IPS-20b (cell line): ENCODE data around the gene POU3F1.

ENCODE experiments used
- H3K27ac ChIP-seq: one replicate; pipeline ENCODE4 v1.5.1; 2013; ENCODE audit warnings: low read length
- H3K27me3 ChIP-seq: 2 replicates; pipeline ENCODE4 v1.6.1; 2013; ENCODE audit warnings: mild to moderate bottlenecking, low read length, inconsistent platforms; ENCODE audit not compliant: insufficient read depth
- H3K36me3 ChIP-seq: 2 replicates; pipeline ENCODE4 v1.6.1; 2013; ENCODE audit warnings: low read depth, mild to moderate bottlenecking, inconsistent platforms, low read length, moderate library complexity; ENCODE audit not compliant: insufficient read depth
- H3K4me1 ChIP-seq: 2 replicates; pipeline ENCODE4 v1.6.1; 2013; ENCODE audit warnings: mild to moderate bottlenecking, control low read depth, inconsistent platforms, low read length, moderate library complexity; ENCODE audit not compliant: insufficient read depth
- H3K4me3 ChIP-seq: 2 replicates; pipeline ENCODE4 v1.5.1; 2013; ENCODE audit warnings: mild to moderate bottlenecking, low read length, inconsistent platforms
- H3K9ac ChIP-seq: 2 replicates; pipeline ENCODE4 v1.6.1; 2013; ENCODE audit warnings: low read depth, mild to moderate bottlenecking, inconsistent platforms, low read length, moderate library complexity
- H3K9me3 ChIP-seq: 2 replicates; pipeline ENCODE4 v1.6.1; 2013; ENCODE audit warnings: mild to moderate bottlenecking, low read depth, low read length, inconsistent platforms; ENCODE audit not compliant: insufficient read depth

The POU3F1 gene

GRCh38 chr1:38055965-38056364 is 9.4 kb upstream of the POU3F1 start:
- Histone ChIP-seq H3K4me3 (no peak overlapping the region), H3K27me3 (no peaks in the 10 kb centered on the region), H3K9ac (no peak overlapping the region), H3K9me3 (no peaks in the 10 kb centered on the region), H3K27ac (no peak overlapping the region), H3K4me1 (peaks cover 4% of the 10 kb centered on the region; the same call in 1 of the 2 replicates), H3K36me3 (no peaks in the 10 kb centered on the region)

- H3K4me1 ChIP-seq, result peaks cover 4% of the 10 kb centered on the region; the same call in 1 of the 2 replicates
Observed at GRCh38 chr1:38055398-38055797, 8.8 kb upstream of the POU3F1 start.

GRCh38 chr1:38053416-38054091 is 7.0 kb upstream of the POU3F1 start:
- Histone ChIP-seq H3K27ac (no peak overlapping the region), H3K9ac (no peak overlapping the region), H3K36me3 (no peaks in the 10 kb centered on the region), H3K27me3 (peaks cover 11% of the 10 kb centered on the region), H3K4me3 (no peak overlapping the region), H3K4me1 (peaks cover 4% of the 10 kb centered on the region; the same call in 1 of the 2 replicates), H3K9me3 (no peaks in the 10 kb centered on the region)

More at GRCh38 chr1:38055398-38055797, 8.8 kb upstream of the POU3F1 start:
- H3K9ac ChIP-seq, result no peak overlapping the region
- no peak overlapping the region for H3K4me3 ChIP-seq
- H3K9me3 ChIP-seq, result no peaks in the 10 kb centered on the region
- H3K27ac ChIP-seq, result no peak overlapping the region
- no peaks in the 10 kb centered on the region for H3K27me3 ChIP-seq
- H3K36me3 ChIP-seq, result no peaks in the 10 kb centered on the region

DNA sequence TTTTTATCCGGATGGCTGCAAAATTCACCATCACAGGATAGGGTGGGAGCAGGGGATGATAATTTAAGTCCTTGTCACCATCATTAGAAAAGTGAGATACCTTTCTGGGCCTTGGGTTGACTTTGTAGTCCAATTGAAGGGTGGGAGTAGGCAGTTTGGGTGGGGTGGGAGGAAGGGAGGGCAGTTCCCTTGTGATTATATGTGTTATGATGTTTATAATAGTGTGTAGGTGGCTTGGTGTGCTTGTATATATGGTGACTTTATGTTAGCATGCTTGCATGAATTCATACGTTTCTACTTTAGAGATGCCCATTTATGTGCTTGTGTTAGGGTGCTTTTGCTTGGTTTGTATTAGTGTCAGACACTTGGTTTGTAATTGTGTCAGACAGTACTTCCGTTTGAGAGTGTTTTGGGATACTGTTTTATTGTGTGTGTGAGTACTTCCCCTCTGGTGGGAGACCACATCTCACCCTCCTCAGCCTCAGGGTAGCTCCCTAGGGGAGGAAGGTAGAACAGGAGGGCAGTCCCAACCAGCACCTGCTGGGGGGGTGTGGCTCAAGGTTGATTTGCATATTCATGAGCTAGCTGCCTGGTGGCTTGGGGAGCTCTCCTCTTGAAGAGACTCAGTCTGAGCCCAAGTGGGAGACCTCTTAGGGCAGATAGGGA is 6.3 kb upstream of the POU3F1 start:
- no peak overlapping the region for H3K27ac ChIP-seq
- H3K36me3 ChIP-seq, result no peaks in the 10 kb centered on the region
- no peaks in the 10 kb centered on the region for H3K9me3 ChIP-seq
- H3K27me3 ChIP-seq, result peaks cover 17% of the 10 kb centered on the region
- H3K4me3 ChIP-seq, result no peak overlapping the region
- no peak overlapping the region for H3K9ac ChIP-seq
- H3K4me1 ChIP-seq, result peaks cover 7% of the 10 kb centered on the region; the same call in 1 of the 2 replicates

- Histone ChIP-seq H3K4me1 (peaks cover 8% of the 10 kb centered on the region; the same call in 1 of the 2 replicates), H3K9ac (no peak overlapping the region), H3K27me3 (peaks cover 25% of the 10 kb centered on the region), H3K27ac (no peak overlapping the region), H3K36me3 (no peaks in the 10 kb centered on the region), H3K9me3 (no peaks in the 10 kb centered on the region), H3K4me3 (no peak overlapping the region)
Observed at GRCh38 chr1:38051079-38051543, 4.5 kb upstream of the POU3F1 start.

- Histone ChIP-seq H3K4me3 (no peak overlapping the region), H3K9ac (no peak overlapping the region), H3K9me3 (no peaks in the 10 kb centered on the region), H3K36me3 (no peaks in the 10 kb centered on the region), H3K4me1 (peaks cover 8% of the 10 kb centered on the region; the same call in 1 of the 2 replicates), H3K27me3 (peaks cover 30% of the 10 kb centered on the region), H3K27ac (no peak overlapping the region)
Observed at GRCh38 chr1:38050397-38051078, 3.9 kb upstream of the POU3F1 start.

DNA sequence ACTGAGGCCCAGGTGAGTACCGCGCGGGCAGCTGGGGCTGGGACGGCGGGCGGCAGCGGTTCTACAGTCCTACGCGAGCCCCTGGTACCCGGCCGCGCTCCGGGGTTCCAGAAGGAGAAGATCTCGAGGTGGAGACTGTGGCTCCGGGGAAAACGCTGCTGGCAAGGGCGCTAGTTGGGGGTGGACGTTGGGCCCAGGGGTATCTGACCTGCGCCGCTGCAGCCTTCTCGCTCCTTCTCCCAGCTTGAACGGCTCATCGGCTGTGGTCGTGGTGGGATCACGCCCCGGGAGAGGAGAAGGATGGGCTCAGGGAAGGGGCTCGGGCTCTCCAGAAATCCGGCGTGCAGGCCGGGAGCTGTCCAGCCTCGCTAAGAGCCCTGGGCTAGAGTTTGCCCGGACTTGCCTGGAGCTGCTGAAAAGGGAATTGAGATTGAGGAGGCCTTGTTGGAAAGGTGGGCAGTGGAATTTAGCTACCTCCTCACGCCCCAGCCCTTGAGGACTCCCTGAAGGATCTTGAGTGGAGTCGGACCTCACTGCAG is 1.1 kb upstream of the POU3F1 start:
- no peak overlapping the region for H3K9ac ChIP-seq
- no peaks in the 10 kb centered on the region for H3K36me3 ChIP-seq
- no peak overlapping the region for H3K27ac ChIP-seq
- peaks cover 59% of the 10 kb centered on the region for H3K27me3 ChIP-seq
- H3K4me3 ChIP-seq, result peak overlapping the region; percentile 69
- peaks cover 4% of the 10 kb centered on the region; the same call in 1 of the 2 replicates for H3K4me1 ChIP-seq
- H3K9me3 ChIP-seq, result no peaks in the 10 kb centered on the region

DNA sequence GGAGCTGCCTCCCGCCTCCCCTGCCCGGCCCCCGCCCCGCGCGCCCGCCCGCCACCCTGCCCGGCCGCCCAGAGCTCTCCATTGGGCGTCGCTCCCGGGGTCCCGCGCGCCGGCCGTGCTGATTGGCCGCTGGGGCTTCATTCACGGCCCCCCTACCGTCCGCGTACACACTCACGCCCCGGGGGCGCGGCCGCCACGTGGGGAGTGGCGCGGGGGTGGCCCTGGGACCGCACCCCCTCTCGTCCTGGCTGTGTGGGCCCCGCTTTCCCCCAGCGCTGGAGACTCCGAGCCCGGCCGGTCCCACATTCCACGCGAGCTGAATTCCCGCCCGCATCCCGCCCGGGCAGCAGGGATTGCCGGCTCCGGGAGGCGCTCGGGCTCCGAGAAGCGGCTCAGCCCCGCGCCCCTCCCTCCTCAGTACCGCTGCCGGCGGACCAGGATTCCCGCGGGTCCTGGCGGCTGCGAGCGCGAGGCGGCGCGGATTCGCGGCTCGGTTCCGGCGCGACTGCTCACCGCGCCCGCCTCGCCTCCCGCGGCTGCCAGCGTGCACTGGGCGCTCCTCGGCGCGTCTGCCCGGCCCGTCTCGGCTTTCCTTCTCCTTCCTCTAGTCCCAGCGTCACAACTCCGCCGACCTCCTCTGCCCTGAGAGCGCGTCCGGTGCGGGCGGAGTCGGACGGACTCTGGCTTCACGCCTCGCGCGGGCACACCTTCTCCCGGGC is 450 bp upstream of the POU3F1 start:
- H3K9ac ChIP-seq, result peak overlapping the region; percentile 11; the same call in 1 of the 2 replicates

DNA sequence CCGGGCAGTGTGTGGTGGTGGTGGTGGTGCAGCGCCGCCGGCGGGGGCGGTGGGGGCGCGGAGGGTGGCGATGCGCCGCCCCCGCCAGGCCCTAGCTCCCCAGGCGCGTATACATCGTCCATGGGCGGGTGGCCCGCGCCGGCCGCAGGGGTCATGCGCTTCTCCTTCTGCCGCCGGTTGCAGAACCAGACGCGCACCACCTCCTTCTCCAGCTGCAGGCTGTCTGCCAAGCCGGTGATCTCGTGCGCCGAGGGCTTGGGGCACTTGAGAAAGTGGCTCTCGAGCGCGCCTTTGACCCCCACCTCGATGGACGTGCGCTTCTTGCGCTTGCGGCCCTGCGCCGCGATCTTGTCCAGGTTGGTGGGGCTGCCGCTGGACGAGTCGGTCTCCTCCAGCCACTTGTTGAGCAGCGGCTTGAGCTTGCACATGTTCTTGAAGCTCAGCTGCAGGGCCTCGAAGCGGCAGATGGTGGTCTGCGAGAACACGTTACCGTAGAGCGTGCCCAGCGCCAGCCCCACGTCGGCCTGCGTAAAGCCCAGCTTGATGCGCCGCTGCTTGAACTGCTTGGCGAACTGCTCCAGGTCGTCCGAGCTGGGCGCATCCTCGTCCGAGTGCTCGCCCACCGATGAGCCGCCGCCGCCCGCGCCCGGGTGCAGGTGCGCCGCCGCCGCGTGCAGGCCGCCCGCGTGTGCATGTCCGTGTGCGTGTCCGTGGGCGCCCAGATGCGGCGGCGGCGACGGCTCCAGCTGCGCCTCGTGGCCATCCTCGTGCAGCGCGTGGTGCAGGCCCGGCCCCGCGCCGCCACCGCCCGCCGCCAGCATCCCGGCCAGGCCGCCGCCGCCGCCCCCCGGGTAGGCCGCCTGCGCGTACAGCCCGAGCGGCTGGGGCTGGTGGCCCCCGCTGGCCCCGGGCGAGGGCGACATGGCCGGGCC is 926 bp downstream of the POU3F1 start:
- H3K27me3 ChIP-seq, result peaks cover 71% of the 10 kb centered on the region
- no peak overlapping the region for H3K27ac ChIP-seq
- H3K36me3 ChIP-seq, result no peaks in the 10 kb centered on the region
- H3K4me3 ChIP-seq, result peak overlapping the region; percentile 87
- H3K9me3 ChIP-seq, result no peaks in the 10 kb centered on the region
- H3K4me1 ChIP-seq, result peaks cover 4% of the 10 kb centered on the region; the same call in 1 of the 2 replicates
- no peak overlapping the region; the same call in 1 of the 2 replicates for H3K9ac ChIP-seq

More for the DNA sequence above, 450 bp upstream of the POU3F1 start:
- peaks cover 4% of the 10 kb centered on the region; the same call in 1 of the 2 replicates for H3K4me1 ChIP-seq
- no peaks in the 10 kb centered on the region for H3K9me3 ChIP-seq
- H3K27me3 ChIP-seq, result peaks cover 65% of the 10 kb centered on the region
- H3K36me3 ChIP-seq, result no peaks in the 10 kb centered on the region
- peak overlapping the region; percentile 69 for H3K4me3 ChIP-seq
- H3K27ac ChIP-seq, result no peak overlapping the region
